Measurements from ENCODE around the gene CHMP2B.

The CHMP2B gene

DNA sequence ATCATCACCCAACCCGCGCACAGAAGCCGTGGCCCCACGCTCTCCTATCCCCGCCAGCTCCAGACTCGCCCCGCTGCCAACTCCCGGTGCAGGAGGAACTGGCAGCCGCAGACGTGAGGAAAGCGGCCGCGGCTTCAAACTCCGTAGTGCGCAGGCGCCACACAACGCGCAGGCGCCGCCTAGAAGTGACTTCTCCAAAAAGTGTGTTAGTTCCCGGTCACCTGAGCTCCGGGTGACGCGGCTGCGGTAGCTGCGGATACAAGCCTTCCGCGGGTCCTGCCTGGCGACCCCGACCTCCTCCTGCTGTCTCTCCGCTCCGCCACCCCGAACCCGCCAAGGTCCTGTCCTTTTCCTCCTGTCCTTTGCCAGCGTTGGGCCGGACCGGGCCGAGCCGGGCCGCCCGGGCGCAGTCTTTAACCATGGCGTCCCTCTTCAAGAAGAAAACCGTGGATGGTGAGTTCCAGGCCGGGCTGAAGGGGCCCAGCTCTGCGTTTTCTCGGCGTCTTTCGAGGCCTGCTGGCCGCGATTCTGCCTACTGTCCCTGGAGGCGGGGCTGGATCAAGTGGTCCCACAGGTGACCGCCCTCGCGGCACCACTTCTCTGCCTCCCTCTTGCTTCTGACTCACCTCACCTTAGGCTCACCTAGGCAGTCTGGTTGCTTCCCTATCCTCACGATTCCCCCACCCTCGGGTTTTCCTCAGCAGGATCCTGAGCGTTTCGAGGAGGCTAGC, at the start of gene CHMP2B:
Gene CHMP2B (plus strand): TSS at position 206 of the 731 bp plus-strand sequence. CDS start 214 bp downstream, at position 420.
- DNase-seq: peak; percentile 71

GRCh38 chr3:87179642-87180041, 47.5 kb upstream of the CHMP2B start:
- no peak for DNase-seq

DNA sequence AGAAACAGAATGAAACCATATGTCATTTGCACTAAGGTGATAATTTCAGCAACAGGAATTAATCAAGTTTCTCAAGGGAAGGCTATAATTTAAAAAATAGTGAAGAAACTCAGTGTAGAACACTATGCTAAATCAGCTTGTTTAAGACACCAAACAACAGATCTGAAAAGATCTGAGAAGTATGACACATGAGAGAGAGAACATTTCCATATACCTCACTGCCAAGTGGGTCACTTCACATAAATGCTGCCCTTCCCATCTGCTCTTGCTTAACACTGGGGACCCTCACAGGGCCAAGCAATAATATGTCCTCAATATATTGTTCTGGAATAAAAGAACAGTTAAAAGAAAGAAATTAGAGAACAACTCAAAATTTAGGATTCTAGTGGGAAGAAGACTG, 45.6 kb upstream of the CHMP2B start:
- no peak for DNase-seq

- DNase-seq: no peak
Measured at GRCh38 chr3:87182023-87182422, 45.1 kb upstream of the CHMP2B start.

GRCh38 chr3:87186608-87187159, 40.4 kb upstream of the CHMP2B start:
- DNase-seq: no peak

- DNase-seq: no peak
Measured at GRCh38 chr3:87191175-87191574, 35.9 kb upstream of the CHMP2B start.

GRCh38 chr3:87191641-87192040, 35.5 kb upstream of the CHMP2B start:
- DNase-seq: no peak

DNA sequence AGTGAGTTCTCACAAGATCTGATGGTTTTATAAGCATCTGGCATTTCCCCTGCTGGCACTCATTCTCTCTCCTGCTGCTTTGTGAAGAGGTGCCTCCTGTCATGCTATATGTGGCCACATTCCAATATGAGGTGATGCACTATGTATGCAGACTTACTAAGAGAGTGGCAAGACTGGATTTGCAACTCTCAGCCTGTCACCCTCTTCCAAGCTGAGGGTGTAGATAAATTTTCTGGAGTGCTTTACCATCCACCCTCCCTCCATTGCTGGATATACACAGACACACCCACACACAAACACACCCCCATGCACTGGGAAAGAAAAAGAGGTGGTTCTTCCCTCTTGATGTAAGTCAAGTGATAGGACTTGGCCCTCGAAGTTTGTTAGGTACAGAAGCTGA, 30.2 kb upstream of the CHMP2B start:
- DNase-seq: no peak

- no peak for DNase-seq
Measured at GRCh38 chr3:87197531-87197930, 29.6 kb upstream of the CHMP2B start.

- DNase-seq: no peak
Measured at GRCh38 chr3:87198774-87199173, 28.3 kb upstream of the CHMP2B start.

DNA sequence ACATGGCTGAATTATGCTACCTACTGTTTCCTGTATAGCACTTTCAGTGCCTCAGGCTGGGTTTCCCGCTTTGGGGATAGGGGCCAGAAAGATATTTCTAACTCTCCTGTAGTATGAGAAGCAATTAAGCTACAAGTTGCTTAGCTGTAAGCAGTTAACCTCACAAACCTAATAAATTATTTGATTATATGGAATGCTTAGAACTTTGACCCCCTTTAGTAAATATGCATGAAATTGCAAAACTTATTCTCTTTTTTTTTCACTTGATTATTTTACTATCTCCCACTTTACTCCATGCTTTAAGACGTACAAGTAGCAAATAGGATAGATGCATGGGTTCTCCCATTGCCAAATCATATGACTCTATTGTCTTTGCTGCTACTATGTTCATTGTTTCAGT, 27.5 kb upstream of the CHMP2B start:
- DNase-seq: no peak

DNA sequence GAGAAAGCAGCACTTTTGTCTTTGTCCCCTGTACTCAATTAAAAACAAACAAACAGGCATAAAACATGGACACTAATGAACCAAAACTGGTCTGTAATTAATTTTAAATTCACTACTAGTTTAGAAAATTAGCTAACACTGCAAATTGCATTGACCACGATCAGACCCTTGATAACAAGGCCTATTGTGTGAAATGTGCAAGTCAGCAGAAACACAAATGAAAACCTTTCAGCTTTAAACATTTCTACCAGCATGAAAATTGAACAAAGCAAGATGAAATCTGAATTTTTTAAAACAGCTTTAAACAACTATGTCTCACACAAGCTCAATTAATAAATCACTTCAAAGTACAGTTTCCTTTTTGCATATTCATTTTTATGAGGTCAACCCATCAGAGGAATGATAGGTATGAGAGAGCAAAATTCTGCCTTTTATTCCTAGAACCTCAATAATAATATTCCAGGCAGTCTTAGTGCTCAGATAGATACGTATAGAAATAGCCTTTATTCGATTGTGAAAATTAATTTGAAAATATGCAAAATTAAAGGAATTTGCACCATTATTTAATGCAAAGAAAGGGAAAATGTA, 27.0 kb upstream of the CHMP2B start:
- no peak for DNase-seq

GRCh38 chr3:87201727-87202126, 25.4 kb upstream of the CHMP2B start:
- DNase-seq: no peak

GRCh38 chr3:87203809-87204208, 23.3 kb upstream of the CHMP2B start:
- DNase-seq: no peak

DNA sequence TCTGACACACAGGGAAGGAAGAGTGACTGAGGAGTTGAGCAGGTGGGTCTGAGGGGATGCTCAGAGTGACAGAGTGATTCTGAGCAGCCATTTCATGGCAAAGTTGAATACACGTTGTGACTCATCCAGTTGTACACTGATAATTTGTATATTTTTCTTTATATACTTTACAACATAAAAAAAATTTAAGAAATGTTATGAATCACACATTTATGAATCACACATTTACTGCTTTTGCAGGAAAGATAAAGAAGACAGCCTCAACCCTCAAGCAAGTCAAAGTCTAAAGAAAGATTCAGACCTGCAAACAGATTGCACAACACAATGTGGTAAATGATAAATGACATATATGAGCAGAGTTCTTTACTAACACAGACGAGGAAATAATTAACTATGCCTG, 21.0 kb upstream of the CHMP2B start:
- no peak for DNase-seq

- no peak for DNase-seq
Measured at GRCh38 chr3:87206635-87207034, 20.5 kb upstream of the CHMP2B start.

DNA sequence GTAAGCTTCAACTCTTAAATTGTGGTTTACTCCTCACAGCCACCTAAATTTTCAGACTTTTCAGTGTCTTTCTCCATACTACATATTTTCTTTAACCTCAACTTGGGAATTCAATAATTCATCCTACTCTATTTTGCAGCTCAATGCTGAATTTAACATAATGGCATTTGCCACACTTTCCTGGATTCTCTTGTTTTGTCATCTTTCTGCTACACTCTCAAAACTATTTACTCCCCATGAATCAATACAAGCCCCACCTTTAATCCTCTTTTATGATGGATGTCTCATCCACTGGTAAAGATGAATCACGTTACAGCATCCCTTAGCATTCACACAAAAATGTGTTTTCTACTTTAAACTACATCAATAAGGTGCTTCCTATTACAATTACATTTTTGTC, 19.6 kb upstream of the CHMP2B start:
- no peak for DNase-seq

DNA sequence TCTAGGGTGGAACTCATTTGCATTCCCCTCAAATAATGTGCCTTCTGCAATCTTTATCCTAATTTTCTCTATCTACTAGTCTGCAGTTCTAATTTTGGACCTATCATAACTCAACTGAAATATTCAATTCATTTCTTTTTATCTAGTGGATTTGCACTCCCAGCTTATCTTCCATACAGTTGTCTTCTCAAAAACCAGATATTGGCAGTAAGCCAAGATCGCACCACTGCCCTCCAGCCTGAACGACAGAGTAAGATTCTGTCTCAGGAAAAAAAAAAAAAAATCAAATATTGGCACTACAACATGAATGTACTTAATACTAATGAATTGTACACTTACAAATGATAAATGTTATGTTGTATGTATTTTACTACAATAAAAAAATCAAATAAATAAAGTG, 18.0 kb upstream of the CHMP2B start:
- DNase-seq: no peak

- DNase-seq: no peak
Measured at GRCh38 chr3:87218560-87218959, 8.5 kb upstream of the CHMP2B start.

DNA sequence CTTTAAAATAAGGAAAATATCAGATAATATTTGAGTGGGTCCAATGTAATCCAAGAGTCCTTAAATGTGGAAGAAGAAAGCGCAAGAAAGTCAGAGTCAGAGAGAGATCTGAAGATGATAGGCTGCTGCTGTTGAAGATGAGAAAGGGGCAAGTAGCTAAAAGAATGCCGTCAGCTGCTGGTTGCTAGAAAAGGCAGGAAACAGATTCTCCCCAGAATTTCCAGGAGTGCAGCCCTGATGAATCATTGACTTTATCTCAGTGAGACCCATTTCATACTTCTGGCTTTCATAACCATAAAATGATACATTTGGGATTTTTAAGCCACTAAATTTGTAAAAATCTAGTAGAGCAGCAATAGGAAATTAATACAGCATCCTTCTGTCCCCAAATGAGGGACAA, 7.5 kb upstream of the CHMP2B start:
- no peak for DNase-seq

DNA sequence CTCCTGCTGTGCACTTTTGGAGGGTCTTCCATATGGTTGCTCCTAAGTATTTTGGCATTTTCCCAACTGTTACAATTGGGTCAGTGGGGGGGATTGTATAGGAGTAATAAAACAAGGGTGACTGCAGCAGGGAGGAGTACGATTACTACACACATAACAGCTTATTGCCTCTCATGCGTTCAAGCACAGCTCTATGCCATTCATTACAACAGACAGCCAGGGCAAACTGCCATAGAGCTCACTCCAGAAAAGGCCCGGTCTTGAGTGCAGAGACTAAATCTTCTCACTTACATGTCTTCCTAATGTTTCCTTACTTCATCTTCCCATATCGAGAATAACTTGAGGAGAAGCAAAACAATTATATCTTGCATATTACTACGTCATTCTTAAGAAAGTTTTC, 1.4 kb upstream of the CHMP2B start:
- no peak for DNase-seq

DNA sequence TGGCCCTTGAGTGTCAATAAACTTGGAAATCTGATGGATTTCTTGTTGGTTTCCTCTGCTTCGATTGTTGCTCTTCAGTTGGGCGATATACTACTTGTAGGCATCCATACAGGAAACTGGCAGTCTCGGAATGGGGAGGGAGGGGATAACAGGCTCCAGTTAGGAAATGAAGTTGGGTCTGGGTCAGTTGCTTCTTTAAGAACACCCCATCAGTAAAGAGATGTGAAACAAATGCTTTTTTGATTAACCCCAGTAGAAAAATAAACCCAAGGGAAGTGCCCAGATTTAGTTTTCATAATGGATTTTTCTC, 681 bp downstream of the CHMP2B start:
- DNase-seq: no peak

DNA sequence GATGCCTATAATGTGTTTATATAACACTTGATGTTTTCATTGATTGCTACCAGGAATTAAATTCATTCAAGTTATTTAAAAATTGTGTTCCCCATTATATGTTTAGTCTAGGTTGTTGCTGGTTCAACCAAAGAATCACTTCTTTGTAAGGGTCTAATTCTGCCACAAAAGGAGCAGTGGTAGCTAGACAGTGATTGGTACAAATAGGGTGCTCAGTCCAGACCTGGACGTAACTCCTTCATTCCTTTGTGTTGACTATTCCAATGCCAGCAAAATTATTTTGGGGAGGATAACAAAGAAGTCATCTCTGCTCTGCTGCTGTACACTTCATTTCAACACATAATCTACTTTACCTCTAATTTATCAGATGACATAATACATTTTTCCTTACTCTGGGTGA, 1.2 kb downstream of the CHMP2B start:
- no peak for DNase-seq

DNA sequence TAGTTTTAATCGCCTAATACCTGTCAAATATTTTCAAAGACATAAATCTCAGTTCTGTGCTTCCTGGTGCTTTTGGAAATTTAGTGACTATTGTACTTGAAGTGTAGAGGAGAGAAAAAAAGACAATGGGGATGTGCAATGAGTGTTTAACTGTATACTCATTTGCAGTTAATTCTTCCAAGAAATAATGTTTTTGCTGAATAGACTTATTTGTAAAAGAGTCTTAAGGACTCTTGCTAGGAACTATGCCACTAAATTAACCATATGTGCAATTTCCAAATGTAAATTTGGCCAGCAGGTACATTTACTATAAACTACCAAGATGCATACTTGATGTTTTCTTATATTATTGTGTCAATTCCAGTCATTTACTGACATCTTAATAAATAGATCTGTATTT, 2.0 kb downstream of the CHMP2B start:
- no peak for DNase-seq

DNA sequence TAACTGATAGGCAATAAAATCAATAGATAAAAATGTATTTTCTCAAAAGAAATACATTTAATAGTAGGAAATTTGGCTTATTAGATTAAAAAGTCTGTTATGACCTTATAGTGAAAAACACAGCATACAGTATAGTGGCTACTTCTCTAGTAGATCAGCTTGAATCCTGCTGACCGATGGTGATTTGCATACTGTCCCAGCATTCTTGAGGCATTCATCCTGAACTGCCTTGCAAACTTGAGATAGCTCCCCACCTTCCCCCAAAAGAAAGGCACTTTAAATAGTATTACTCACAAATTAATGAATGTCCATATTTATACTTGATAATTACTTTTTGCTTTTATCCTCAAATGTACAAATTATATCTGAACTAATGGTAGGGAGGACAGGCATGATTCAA, 6.7 kb downstream of the CHMP2B start:
- DNase-seq: no peak
